Inflammatory macrophage (primary cell): ENCODE measurements around the gene LDAH.
"Not testable (repeated sequence)": the region's sequence is repeated elsewhere in the genome, so short reads cannot be mapped to it uniquely, and the experiment has no call there.

Experiments used
- DNase-seq, 2 donors: peaks; one replicate each; pipeline ENCODE4 v3.0.0-alpha.2; 2020 to 2022
- total RNA-seq, 18 experiments: gene quantifications; one replicate each; lab custom pipeline; 2026; ENCODE audit warnings: mixed read lengths in 6 of 18, inconsistent platforms in 2 of 18; lab: John Stamatoyannopoulos, UW

Gene LDAH
- 7.1 to 51.4 (median 34.8) reads per million in 18 experiments for total RNA-seq

DNA sequence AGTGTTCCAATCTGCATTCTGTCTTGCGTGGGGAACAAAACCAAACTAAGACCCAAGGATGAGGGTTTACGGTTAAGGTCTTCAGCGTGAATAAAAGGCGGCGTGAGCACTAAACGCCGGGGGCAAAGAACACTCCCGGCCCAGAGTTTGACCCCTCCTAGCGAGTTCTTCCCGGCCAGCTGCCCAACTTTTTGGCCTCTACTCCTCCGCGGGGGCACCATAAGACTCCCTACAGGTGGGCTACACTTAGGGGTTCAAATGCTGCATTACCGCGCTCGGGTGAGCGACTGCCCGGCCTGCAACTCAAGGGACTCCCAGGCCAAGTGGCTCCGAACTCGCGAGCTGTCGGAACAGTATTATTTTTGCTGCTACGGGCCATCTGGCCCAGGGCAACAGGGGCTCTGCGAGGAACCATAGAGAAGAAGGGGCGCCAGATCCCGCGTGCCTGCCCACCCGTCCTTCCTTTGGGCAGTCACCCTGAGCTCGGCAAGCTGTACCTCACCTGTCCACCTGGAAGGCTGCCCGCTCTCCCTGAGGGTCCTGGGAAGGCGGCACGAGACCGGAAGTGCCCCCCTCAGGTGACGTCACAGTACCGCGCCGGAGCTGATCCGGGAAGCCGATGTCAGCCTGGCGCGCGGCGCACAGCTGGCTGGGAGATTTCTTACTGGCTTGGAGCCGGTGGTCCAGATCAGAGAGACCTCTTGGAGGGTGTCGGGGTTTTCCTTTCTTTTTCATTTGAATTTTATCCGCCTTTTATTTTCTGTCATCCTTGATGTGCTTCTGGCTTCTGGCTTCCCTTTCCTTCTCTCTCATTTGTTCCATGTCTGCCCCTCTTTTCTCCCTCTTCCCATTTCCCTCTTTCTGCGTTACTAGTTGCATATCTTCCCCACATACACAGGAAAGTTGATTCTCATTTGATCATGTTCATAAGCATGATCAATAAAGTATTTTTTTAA is at the start of gene LDAH:
Gene LDAH, minus strand, starts transcription at position 567 of the 956 bp plus-strand sequence. CDS start 21,638 bp downstream, outside the sequence.
- peak; percentile 71 to 82 for DNase-seq

DNA sequence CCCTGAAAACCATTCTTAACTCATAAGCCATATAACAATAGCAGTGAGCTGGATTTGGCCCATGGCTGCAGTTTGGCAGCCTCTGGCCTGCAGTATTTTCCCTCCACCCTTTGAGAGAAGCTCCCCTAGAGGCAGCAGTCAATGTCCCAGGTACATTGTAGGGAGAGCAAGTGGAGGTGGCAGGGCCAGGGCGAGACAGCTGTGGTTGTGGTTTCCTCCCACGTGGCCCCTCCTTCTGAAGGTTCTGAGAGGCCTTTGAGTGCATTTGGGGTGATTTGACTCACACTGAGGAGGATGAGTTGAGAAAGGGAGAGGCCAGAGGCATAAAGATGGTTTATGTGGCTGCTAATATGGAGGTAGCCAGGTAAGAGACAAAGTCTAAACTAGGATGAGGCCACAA is 45.5 kb upstream of the LDAH start:
- DNase-seq = no peak

DNA sequence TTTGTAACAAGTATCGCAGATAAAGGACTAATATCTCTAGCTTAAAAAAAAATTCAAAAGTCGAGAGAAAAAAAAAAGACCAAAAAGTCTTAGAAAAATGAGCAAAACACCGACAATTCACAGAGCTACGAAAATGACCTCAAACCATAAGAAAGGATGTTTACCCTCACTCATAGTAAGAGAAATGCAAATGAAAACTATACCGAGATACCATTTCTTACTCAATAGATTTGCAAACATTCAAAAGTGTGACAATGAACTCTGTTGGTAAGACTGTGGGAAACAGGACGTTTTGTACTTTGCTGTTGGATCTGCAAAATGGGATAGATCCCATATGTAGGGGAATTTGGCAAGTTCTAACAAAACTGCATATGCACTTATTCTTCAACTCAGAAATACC is 39.9 kb upstream of the LDAH start:
- DNase-seq = no peak

DNA sequence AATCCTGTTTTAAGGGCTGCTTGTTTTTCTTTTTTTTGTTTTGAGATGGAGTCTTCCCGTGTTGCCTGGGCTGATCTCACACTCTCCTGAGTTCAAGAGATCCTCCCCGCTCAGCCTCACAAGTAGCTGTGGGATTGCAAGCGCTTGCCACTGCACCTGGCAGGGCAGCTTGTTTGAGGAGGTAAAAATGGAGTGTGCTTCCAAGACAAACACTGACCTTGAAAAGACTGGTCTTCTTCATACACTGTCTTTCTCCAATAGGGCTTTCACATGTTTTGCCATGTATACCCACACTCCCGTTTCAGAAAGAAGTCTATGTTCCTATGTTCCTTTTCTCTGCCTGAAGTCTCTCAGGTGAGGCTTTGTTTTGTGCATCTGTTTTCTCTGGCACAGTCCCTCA is 32.6 kb upstream of the LDAH start:
- DNase-seq = no peak

DNA sequence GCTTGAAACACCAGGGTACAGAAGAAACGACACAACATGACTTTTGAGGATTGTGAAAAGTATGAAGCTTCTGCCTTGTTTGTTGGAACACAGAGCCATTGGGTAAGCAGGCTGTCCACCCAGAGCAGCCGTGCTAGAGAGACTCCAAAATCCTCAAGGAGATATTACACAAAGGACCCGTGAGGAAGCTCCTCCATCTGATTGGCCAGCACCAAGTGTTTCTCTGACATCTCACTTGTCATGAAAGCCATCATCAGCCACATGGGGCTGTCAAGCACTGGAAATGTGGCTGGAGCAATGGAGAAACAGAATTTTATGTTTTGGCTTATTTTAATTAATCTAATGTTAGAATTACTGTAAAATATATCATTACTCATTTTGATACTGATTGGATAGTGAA is 29.8 kb upstream of the LDAH start:
- no peak for DNase-seq

DNA sequence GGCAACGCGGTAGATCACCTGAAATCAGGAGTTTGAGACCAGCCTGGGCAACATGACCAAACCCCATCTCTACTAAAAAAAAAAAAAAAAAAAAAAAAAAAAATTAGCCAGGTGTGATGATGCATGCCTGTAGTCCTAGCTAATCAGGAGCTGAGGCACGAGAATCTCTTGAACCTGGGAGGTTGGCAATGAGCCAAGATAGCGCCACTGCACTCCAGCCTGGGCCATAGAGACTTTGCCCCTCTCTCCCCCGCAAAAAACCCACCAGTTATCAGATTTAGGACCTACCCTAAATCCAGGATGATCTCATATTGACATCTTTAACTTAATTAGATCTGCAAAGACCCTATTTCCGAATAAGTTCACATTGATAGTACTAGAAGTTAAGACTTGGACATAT is 29.2 kb upstream of the LDAH start:
- DNase-seq = no peak

DNA sequence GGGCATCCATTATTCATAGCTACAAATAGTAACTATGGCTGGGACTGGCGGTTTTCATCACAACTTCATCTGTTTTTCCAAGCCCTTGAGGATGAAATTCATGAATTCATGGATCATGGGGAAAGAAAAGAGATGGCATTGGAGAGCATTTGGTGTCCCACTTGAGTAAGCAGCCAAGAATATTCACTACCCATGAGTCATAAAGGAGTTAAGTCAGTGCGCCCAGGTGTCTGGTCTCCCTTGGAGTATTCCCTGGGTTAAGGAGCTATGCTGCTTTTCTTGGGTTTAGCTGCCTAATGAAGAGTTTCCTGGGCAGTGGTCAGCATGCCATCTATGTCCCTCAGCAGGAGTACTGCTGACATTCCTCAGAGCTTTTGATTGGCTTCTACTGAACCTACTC is 21.3 kb upstream of the LDAH start:
- no peak for DNase-seq

DNA sequence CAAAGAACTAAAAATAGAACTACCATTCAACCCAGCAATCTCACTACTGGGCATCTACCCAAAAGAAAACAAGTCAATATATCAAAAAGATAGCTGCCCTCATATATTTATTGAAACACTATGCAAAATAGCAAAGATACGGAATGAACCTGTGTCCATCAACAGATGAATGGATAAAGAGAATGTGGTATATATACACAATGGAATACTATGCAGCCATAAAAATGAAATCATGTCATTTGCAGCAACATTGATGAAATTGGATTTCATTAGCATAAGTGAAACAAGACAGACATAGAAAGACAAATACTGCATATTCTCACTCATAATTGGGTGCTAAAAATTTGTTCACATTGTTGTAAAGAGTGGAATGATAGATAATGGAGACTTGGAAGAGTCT is 16.2 kb upstream of the LDAH start:
- no peak for DNase-seq

DNA sequence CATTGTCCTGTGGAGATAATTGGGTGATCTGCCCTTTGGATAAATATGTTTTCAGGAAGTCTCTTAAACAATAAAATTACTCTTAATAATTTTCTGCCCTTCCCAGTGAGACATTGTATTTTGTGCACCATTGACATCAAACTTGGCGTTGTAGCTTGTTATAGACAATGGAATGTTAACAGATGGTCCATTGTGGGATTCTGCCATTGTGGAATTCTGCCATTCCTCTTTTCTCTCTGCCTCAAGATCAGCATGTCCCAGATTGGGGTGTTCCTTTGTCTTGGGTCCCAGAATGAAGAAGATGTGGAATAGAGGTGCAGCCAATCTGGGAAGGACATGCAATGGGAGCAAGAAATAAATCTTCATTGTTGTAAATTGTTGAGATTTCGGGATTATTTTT is 15.1 kb upstream of the LDAH start:
- DNase-seq = no peak

DNA sequence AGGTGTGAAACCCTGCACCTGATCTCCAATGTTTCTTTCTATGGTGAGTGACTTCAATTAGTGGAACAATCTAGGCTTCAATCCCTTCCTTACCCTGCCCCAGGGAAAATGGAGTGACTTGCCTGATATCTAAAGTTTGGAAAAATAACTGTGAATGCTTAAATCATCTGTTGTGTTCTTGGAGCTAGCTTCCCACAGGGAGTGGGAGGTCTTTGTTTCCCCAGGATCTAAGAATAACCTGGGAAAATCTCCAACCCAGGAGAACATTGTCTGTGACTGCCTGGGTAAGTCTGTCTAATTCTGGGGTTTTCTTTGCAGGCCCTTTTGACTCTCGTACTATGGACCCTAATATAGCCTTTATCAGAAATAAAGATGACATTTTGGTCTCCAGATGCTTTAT is 13.6 kb upstream of the LDAH start:
- DNase-seq = no peak

DNA sequence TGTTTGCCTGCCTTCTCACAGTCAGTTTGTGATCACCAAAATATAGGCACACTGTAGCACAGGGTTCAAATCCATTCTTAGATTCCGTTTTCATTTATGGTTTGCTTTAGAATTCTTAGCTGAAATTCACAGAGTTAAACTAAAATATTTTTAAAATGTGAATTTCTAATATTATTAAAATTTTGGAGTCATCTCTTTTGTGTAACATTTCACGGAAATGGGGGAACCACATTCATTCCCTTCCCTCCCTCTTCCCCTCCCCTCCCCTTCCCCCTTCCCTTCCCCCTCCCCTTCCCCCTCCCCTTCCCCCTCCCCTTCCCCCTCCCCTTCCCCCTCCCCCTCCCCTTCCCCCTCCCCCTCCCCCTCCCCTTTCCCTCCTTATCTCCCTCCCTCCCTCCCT is 11.4 kb upstream of the LDAH start:
- DNase-seq = no peak

DNA sequence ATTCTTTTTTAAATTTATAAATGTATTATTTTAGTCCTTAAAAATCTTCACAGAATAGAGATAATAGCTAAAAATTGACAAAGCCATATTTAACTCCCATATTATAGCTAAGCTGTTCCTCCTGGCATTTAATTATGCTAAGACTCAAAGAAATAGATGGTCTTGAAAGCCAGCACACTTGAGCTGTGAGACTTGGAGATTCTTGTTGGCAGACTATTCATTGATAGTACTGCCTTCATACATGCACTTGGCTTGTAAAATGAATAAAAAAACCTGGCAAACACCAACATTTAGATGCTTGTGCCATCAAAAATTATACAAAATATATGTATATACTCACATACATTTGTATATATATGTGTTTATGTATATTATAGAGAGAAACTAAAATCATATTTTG is 9.7 kb upstream of the LDAH start:
- DNase-seq = no peak

DNA sequence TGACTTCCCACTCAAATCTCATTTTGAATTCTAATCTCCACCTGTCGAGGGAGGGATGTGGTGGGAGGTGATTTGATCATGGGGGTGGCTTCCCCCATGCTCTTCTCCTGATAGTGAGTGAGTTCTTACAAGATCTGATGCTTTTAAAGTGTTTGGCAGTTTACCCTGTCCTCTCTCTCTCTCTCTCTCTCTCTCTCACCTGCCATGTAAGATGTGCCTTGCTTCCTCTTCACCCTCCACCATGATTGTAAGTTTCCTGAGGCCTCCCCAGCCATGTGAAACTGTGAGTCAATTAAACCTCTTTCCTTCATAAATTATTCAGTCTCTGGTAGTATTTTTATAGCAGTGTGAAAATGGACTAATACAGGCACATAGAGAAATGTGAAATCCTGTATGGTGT is 7.0 kb upstream of the LDAH start:
- DNase-seq = no peak

DNA sequence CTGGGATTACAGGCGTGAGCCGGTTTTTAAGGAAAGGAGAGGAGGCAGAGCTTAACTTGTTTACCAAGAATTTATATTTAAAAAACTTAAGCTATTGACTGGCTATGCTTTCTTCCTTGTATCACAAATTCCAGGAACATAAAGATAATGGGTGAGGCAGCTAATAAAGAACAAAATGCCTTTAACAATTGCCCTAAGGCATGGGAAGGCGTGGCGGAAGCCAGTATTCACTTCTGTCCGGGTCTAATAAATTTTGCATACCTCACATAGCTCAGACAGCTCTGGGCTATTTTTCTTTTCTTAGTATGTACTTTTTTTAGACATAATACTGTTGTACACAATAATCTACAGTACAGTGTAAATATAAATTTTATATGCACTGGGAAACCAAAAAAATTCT is 1.0 kb upstream of the LDAH start:
- no peak for DNase-seq

DNA sequence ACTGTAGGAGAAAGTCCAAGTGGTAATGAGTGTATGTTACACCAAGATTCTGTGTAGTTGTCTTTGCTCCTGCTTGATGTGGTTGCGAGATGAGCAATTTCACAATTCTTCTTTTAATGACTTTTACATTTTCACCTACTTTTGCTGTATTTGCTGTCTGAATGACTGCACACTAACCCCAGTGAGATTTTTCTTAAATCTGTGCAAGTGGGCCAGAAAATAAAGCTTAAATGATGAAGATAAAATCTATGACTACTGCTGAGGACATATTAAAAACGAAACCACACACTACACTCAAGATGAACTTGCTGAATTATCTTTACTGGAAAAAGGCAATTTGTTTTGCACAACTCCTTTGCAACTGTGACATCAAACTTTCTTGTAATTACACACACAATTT is 4.1 kb downstream of the LDAH start:
- no peak for DNase-seq

DNA sequence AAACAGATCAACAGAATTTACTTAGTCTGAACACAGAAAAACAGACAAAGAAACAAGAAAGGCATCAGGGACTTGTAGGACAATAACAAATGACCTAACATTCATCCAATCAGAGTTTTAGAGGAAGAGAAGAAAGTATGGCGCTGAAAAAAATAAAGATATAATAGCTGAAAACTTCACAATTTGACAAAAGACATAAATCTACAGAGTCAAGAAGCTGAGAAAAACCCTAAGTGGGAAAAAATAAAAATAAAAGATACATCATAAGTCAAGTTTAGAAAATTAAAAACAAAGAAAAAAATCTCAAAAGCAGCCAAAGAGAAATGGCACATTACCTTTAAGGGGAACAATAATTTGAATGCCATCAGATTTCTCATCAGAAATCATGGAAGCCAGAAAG is 7.7 kb downstream of the LDAH start:
- no peak for DNase-seq

DNA sequence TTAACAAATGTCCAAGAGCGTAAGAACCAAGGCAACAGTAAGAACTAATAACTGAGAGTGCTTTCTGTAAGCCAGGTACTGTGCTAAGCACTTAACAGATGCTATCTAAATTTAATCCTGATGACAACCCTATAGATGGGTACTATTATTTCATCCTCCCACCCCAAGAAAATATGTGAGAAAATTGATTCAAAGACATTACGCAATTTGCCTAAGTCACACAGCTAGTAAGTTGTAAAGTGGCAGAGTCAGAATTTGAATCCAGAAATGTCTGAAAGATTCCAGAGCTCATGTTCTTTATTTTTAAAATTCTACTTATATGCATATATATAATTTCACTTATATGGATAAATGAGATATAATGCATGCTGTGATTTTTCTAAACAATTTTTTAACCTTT is 10.1 kb downstream of the LDAH start:
- no peak for DNase-seq

DNA sequence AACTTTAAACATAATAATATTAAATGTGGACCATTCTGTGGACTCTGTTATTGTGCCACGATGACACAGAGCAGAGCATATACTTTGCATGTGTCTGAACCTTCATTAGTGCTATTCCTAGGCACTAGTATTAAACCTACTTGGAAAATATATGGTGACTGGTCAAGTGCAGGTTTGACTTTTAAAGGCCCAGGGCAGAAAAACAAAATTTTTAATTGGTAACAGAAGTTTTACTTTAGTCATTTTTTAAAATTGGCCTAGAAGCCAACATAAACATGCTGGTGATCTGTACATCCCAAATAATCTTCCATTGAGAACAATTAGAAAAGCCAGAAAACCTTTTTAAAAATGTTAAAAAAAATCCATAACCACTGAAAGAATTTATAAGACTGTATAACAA is 16.6 kb downstream of the LDAH start:
- no peak for DNase-seq

DNA sequence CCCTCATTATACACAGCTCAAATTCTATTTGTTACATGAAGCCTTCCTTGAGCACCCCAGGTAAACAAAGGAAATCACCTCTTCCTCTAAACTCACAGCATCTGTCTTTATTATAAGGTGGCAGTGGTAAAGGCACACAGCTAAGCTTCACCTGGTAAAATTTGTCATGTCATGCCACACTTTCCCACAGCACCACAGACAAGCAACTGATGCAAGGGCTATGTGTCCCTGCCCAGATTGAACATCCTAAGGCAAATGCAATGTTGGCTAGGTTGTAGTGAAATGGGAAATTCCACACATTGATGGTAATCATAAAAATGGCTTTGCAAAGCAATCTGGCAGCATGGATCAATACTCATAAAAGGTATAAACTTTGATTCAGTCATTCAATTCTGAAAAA is 18.9 kb downstream of the LDAH start:
- DNase-seq = no peak

DNA sequence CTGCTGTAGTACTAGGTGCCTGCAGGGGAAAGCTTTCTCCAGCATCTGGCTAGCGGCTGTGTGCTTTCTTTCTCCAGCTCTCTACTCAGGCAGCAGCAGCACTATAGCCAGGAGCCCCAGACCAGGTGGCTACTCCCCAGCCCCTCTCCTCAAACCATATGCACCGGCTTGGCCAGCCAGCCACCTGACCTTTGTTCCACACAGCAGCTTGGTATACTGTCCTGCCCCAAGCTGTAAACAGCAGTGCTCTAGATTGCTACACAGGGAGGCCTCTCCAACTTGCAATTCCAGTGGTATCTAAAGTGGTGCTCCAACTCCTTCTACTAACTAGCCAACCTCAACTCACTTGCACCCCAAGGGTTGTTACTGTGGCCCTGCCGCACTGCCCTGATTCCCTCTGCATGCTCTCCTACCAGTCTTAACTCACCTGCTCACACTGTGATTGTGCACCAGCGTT is 19.6 kb downstream of the LDAH start:
- DNase-seq = no peak

DNA sequence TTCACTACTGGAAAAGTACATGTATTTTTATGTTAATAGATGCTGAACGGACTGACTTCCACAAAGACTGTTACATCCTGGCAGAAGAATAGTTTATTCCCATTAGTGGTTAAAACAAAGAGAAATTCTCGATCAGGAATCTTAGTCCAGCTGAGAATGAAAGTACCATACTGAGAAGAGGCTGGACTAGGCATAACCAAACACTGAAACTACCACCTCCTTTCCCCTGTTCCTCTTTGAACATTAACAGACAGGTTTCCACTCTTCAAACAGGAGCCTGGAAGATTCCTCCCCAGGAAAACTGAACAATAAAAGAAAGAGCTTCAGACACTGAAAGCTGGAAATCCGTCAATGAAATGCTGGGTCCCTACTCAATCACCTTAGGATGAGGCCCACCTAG is 25.8 kb downstream of the LDAH start:
- no peak for DNase-seq

DNA sequence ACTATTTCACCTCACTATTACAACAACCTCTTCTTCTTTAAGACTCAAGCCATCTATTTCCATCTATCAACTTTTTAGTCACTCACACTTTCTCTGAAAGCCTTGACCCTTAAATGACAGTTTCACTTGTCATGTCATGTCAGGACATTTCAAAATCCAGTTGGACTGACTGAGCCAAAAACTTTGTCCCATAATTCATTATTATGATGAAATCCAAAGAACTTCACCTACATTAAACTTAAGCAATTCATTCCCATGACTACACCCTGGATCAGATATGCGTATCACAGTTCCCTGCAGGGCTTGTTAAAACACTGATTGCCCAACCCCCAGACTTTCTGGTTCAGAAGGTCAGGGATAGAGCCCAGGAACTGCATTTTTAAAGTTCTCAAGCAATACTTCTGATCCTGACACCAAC is 26.5 kb downstream of the LDAH start:
- peak in 1 of 2 donors; percentile 8 for DNase-seq

DNA sequence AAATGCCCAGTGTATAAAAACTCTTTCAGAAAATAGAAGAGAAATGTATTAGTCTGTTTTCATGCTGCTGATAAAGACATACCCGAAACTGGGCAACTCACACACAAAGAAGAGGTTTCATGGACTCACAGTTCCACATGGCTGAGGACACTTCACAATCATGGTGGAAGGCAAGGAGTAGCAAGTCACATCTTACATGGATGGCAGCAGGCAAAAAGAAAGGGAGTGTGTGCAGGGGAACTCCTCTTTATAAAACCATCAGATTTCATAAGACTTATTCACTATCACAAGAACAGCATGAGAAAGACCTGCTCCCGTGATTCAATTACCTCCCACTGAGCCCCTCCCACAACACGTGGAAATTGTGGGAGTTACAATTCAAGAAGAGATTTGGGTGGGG is 29.0 kb downstream of the LDAH start:
- DNase-seq = not testable (repeated sequence)

DNA sequence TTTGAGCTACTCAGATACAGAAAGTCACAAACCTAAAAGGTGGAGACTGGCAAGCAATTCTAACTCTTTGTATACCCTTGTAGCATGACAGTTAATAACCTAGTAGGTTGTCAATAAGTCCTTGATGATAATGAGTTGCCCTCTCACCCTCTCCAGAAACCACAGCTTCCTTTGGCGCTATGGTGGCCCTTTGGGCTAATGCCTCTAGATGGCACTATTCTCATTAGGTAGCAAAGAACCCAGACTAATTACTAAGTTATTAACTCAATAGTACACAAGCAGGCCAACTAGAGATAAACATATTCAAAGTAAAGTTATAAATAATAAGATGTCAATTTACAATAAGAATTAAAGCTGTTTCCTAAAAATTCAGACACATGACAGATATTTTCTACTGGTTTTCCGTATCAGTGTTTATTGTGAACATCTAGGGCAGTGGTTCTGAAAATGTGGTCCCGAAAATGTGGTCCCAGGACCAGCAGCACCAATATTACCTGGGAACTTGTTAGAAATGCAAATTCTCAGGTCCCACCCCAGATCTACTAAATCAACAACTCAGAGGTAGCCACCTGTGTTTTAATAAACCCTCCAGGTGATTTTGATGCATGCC is 41.1 kb downstream of the LDAH start:
- peak; percentile 37 to 38 for DNase-seq
